Thoracic aorta (tissue), 2 donors: ENCODE measurements around the gene KCNC2. TPM values are rescaled to one million over a fixed set of nuclear protein-coding genes. Genes with fewer than 3 reads are reported as not detected.

Experiments used
- ATAC-seq: fragments of 150-250 bp; one replicate; pipeline ENCODE4 v1.8.0; 2017; ENCODE audit warnings: low read depth; ENCODE audit not compliant: insufficient number of reproducible peaks, low FRiP score
- DNase-seq: peaks from one replicate; pipeline ENCODE4 v3.0.0-alpha.2; 2020; ENCODE audit warnings: low spot score
- H3K27ac ChIP-seq, 2 donors: fragments of 200-600 bp; sonication (generic); 1 replicate in 1 of 2; 2 replicates in 1 of 2; pipeline ENCODE4 v1.5.1; 2016; ENCODE audit warnings: mild to moderate bottlenecking in 2 of 2, moderate library complexity in 2 of 2
- H3K27me3 ChIP-seq: fragments of 200-600 bp; sonication (generic); replicated peaks from 2 replicates; pipeline ENCODE4 v1.6.0; 2016; ENCODE audit warnings: mild to moderate bottlenecking; ENCODE audit not compliant: insufficient read depth
- H3K36me3 ChIP-seq: fragments of 200-600 bp; sonication (generic); one replicate; pipeline ENCODE4 v1.5.1; 2016
- H3K4me1 ChIP-seq, 2 donors: fragments of 200-600 bp; sonication (generic); 1 replicate in 1 of 2; 2 replicates in 1 of 2; pipeline versions ENCODE4 v1.5.1 to v1.6.0; 2016; ENCODE audit warnings: low read depth in 2 of 2, mild to moderate bottlenecking in 1 of 2; ENCODE audit not compliant: control insufficient read depth in 1 of 2
- H3K4me3 ChIP-seq: fragments of 200-600 bp; sonication (generic); 2 replicates; pipeline ENCODE4 v1.5.1; 2016; ENCODE audit warnings: mild to moderate bottlenecking
- H3K9me3 ChIP-seq: fragments of 200-600 bp; sonication (generic); 2 replicates; pipeline ENCODE4 v1.5.1; 2016
- total RNA-seq, 2 donors: library from RNA; depleted of rRNA; stranded (reverse); fragments of >200 nt; gene quantifications; one replicate each; pipeline versions ENCODE4 v1.1.0 to v1.2.3, GENCODE V29; 2016
- TF ChIP-seq, protein P1 (sequence below): fragments of 200-600 bp; sonication (generic); IDR thresholded peaks from one replicate; pipeline ENCODE4 v1.5.1; 2019; ENCODE audit warnings: antibody characterized with exemption

Gene KCNC2
- total RNA-seq, 2 donors from 2014 or later, result not detected

DNA sequence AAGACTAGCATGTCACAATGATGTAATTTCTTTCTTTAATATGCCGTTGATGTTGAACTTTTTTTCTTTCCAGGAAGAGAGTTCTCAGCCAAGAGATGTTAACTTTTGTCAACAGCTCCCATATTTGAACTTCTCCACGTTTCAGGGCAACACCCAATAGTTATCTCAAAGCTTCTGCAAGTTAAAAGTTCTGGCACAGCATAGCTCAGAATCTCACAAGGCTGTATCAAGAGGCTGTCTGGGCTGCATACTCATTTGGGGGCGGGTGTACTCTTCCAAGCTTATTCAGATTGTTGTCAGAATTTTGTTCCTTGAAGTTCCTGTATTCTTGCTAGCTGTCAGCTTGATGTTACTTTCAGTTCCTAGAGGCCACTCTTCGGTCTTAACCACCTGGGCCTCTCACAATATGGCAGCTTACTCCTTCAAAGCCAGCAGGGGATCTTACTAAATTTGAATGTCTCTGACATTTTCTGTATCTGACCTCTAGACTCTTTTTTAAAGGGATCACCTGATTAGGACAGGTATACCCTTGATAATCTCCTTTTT is 38.9 kb downstream of the KCNC2 start:
- ATAC-seq, result no peak
- Histone ChIP-seq H3K36me3 (no peaks in the 10 kb centered on the region), H3K4me1 (no peaks in the 10 kb centered on the region), H3K4me3 (no peak overlapping the region), H3K27ac (no peak overlapping the region), H3K27me3 (no peaks in the 10 kb centered on the region), H3K9me3 (no peaks in the 10 kb centered on the region)
- TF ChIP-seq, protein P1, sequence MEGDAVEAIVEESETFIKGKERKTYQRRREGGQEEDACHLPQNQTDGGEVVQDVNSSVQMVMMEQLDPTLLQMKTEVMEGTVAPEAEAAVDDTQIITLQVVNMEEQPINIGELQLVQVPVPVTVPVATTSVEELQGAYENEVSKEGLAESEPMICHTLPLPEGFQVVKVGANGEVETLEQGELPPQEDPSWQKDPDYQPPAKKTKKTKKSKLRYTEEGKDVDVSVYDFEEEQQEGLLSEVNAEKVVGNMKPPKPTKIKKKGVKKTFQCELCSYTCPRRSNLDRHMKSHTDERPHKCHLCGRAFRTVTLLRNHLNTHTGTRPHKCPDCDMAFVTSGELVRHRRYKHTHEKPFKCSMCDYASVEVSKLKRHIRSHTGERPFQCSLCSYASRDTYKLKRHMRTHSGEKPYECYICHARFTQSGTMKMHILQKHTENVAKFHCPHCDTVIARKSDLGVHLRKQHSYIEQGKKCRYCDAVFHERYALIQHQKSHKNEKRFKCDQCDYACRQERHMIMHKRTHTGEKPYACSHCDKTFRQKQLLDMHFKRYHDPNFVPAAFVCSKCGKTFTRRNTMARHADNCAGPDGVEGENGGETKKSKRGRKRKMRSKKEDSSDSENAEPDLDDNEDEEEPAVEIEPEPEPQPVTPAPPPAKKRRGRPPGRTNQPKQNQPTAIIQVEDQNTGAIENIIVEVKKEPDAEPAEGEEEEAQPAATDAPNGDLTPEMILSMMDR, result no peak
- no peak for DNase-seq

DNA sequence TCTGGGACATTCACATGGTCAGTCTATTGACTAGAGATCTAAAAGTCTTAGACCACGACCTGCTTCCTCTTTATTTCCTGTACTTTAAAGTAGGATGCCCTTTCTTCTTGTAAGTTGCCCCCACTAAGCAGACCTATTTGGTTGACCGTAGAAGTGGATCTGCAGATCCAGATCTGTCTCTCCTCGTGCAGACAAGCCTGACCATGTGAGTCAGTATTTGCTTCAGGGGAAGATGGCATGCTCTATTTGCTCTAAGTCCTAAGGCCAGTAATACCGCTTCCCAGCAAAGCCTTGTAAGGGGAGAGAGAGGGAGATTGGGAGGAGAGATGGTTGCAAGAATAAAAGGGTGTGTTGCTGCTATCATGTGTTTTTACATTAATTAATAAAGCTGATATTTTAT is 46.8 kb downstream of the KCNC2 start:
- H3K27me3 ChIP-seq, result no peaks in the 10 kb centered on the region
- TF ChIP-seq, protein P1, result no peak
- DNase-seq (no peak), ATAC-seq (no peak)
- no peaks in the 10 kb centered on the region for H3K4me1 ChIP-seq
- no peak overlapping the region for H3K4me3 ChIP-seq
- no peaks in the 10 kb centered on the region for H3K36me3 ChIP-seq
- H3K9me3 ChIP-seq, result no peaks in the 10 kb centered on the region
- H3K27ac ChIP-seq, result no peak overlapping the region

DNA sequence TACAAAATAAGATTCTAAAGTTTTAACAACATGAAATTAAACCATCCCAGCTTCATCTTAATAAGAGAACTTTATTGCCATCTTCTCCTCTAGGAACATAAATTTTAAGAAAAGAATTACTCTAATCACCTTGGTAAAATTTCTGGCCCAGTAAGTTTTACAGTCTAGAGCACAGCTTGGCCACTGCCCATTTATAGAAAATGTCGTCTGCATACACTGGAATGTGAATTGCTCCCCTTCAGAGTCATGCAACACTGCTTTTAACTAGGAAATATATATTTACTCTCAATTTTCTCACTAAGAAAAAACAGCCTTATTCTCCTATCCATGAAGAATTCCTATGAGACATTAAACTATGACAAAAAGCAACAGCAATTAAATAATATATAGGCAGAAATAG is 48.2 kb downstream of the KCNC2 start:
- Histone ChIP-seq H3K27ac (no peak overlapping the region), H3K36me3 (no peaks in the 10 kb centered on the region), H3K27me3 (no peaks in the 10 kb centered on the region), H3K4me1 (no peaks in the 10 kb centered on the region), H3K9me3 (no peaks in the 10 kb centered on the region), H3K4me3 (no peak overlapping the region)
- DNase-seq (no peak), ATAC-seq (no peak)
- TF ChIP-seq, protein P1, result no peak

DNA sequence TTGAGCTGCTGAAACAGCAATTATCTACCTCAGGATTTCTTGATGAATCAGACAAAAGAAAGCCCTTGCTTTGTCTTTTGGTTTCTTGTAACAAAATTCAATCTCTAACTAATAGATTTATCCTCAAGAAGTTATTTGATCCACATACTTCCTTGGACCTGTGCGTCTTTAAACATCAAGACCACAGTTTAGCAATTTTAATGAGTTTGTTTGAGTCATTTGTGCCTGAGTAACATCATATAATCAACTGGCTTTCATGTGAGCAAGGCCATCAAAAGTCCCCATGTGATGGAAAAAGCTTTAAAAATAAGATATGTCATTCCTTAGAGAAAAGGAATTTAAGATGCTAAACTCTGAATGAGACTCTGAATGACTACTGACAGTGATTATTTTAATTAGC is 52.3 kb downstream of the KCNC2 start:
- Histone ChIP-seq H3K36me3 (no peaks in the 10 kb centered on the region), H3K27ac (no peak overlapping the region), H3K27me3 (no peaks in the 10 kb centered on the region), H3K9me3 (no peaks in the 10 kb centered on the region), H3K4me1 (no peaks in the 10 kb centered on the region), H3K4me3 (no peak overlapping the region)
- ATAC-seq (no peak), DNase-seq (no peak)
- TF ChIP-seq, protein P1, result no peak

DNA sequence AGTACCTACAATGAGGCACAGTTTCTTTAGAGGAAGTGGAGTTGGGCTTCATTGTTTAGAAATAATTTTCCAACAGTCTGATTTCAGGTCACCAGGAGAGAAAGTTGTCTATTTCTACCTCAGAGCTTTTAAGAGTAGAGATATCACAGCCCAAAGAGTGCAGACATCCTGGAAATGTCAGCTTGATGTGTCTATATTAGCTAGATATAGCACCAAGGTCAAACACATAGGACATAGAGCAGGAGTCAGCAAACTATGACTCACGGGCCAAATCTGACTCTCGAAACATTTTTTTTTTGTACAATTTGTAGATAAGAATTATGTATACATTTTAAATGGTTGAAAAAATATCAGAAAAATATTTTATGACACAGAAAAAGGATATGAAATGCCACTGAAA is 53.7 kb downstream of the KCNC2 start:
- H3K4me1 ChIP-seq, result no peaks in the 10 kb centered on the region
- H3K4me3 ChIP-seq, result no peak overlapping the region
- no peaks in the 10 kb centered on the region for H3K36me3 ChIP-seq
- DNase-seq (no peak), ATAC-seq (no peak)
- no peak overlapping the region for H3K27ac ChIP-seq
- TF ChIP-seq, protein P1, result no peak
- H3K9me3 ChIP-seq, result no peaks in the 10 kb centered on the region
- H3K27me3 ChIP-seq, result no peaks in the 10 kb centered on the region
